Upper lobe of left lung (tissue), 4 donors: ENCODE results near the gene EYA2.

Source experiments
- EP300 ChIP-seq, 4 donors: sonication (generic); formaldehyde crosslinking; IDR thresholded peaks; one replicate each; pipeline ENCODE4 v1.5.1; 2017; ENCODE audit warnings: antibody characterized with exemption in 4 of 4, control low read depth in 2 of 4
- POLR2A ChIP-seq, 4 donors: fragments of 450-650 bp; IDR thresholded peaks; one replicate each; pipeline ENCODE4 v1.5.1; 2016 to 2017; ENCODE audit warnings: antibody characterized with exemption in 4 of 4, mild to moderate bottlenecking in 2 of 4
- POLR2AphosphoS5 ChIP-seq, 2 donors: sonication (generic); formaldehyde crosslinking; IDR thresholded peaks; one replicate each; pipeline ENCODE4 v1.5.1; 2017; ENCODE audit warnings: antibody characterized with exemption in 2 of 2
- TF ChIP-seq, protein P1 (sequence below), 6 experiments: fragments of 450-650 bp in 4 of 6; fragments of 200-600 bp in 2 of 6; sonication (generic) in 2 of 6; IDR thresholded peaks; one replicate each; pipeline ENCODE4 v1.5.1; 2016 to 2019; ENCODE audit warnings: antibody characterized with exemption in 6 of 6

DNA sequence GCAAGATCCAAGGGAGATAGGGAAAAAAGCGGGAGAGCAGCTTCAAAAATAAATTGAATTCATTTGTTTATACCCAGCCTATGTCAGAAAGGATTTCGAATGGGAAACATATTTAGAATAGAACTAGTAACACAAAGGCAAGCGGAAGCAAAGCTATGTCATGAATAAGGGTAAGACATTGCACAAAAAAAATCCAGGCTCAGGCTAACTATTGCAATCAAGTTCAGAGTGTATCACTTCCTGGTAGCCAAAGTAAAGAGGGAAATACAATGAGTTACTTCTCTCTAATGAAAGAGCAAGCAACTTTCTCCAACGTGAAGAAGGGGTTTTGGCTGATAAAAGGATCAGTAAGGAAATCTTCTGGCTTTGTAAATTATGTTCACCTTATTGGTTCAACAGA, 249.0 kb downstream of the EYA2 start:
- TF ChIP-seq POLR2AphosphoS5 (IDR thresholded peaks at IDR 0.05) = no peak
- TF ChIP-seq, protein P1, sequence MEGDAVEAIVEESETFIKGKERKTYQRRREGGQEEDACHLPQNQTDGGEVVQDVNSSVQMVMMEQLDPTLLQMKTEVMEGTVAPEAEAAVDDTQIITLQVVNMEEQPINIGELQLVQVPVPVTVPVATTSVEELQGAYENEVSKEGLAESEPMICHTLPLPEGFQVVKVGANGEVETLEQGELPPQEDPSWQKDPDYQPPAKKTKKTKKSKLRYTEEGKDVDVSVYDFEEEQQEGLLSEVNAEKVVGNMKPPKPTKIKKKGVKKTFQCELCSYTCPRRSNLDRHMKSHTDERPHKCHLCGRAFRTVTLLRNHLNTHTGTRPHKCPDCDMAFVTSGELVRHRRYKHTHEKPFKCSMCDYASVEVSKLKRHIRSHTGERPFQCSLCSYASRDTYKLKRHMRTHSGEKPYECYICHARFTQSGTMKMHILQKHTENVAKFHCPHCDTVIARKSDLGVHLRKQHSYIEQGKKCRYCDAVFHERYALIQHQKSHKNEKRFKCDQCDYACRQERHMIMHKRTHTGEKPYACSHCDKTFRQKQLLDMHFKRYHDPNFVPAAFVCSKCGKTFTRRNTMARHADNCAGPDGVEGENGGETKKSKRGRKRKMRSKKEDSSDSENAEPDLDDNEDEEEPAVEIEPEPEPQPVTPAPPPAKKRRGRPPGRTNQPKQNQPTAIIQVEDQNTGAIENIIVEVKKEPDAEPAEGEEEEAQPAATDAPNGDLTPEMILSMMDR (IDR thresholded peaks at IDR 0.05) = no peak
- no peak for TF ChIP-seq EP300 (IDR thresholded peaks at IDR 0.05)
- no peak for TF ChIP-seq POLR2A (IDR thresholded peaks at IDR 0.05)
